Occipital lobe (tissue), 2 donors: ENCODE data around the gene MMP1. TPM values are rescaled to one million over a fixed set of nuclear protein-coding genes. Genes with fewer than 3 reads are reported as not detected.

ENCODE experiments used
- DNase-seq: peaks from one replicate; lab custom pipeline; 2025; lab: John Stamatoyannopoulos, UW
- total RNA-seq: library from RNA; depleted of rRNA; stranded (reverse); fragments of >200 nt; gene quantifications from one replicate; pipeline ENCODE4 v1.2.3, GENCODE V29; 2014

The MMP1 gene
- total RNA-seq, 1 donor from 2014 or later = not detected

GRCh38 chr11:102807921-102808320, 10.0 kb upstream of the MMP1 start:
- DNase-seq = no peak

DNA sequence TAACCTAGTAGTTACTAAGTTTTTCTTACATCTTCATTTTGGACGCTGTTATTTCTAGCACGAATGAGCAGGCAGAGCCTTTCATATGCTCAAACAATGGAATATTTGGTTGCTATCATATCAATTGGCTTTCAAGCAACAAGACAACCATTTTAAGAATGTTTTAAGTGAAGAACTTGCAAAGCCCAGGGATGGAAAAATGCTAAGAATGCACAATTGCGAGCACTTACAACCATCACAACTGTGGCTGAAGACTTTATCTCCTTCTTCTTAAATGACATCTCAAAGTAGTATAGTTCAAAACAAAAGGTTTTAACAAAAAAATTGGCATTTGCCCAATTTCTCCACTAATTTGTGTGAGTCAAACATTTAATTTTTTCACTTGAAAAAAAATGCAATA, 8.3 kb upstream of the MMP1 start:
- no peak for DNase-seq

- no peak for DNase-seq
Observed at GRCh38 chr11:102802341-102802740, 4.4 kb upstream of the MMP1 start.

- no peak for DNase-seq
Observed at GRCh38 chr11:102800767-102801166, 2.8 kb upstream of the MMP1 start.

DNA sequence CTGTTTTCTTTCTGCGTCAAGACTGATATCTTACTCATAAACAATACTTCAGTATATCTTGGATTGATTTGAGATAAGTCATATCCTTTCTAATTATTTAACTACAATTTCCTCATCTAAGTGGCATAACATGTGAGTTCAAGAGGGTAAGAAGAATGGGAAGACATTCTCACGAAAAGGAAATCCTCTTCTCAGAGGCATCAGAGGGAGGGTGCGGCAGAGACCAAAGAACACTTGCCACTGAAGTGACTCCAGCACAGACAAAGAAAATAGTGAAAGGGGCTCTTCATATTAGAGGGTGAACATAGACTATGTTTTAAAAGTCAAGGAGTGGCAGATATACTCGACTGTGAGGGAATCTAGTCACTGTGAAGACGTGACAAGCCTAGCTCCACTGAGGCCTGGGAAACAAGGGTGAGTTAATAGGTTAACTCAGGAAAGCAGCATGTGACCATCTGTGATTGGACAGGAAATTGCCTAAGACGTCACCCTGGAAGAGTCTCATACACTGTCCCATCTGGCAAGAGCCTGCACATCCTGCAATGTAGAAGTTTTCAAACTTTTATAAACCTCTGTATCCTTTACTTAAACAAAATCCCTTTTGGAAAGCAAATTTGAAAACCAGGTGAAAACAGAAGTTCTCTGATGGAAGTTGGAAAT, 1.9 kb upstream of the MMP1 start:
- DNase-seq = no peak

- no peak for DNase-seq
Observed at GRCh38 chr11:102794382-102794781, 3.6 kb downstream of the MMP1 start.

DNA sequence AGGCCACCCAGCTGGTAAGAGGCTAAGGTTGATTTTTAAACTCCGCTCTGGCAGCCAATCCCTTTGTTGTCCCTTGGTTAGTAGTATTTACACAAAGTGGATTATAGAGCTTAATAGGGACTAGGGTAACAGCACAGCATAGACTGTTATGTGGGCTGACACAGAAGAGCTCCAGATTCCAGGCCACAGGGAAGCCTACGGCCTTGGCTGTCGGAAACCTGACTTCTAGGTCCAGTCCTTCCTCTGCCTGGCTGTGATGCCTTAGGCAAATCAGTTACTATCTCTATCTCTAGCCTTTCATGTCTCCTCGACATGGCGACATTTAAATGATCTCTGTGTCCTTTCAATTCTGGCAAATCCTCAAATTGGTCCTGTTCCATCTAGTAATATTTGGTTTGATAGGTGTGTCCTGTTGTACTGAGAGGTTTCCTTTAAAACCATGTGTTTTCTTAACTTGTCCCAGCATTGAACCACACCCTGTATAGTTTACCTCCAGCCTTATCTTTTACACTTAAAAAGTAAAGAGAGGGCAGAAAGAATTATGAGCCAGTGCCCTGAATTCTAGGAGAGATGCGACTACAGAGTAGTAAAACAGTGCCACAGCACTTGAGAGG, 4.2 kb downstream of the MMP1 start:
- DNase-seq = no peak

GRCh38 chr11:102792604-102793003, 5.4 kb downstream of the MMP1 start:
- no peak for DNase-seq

GRCh38 chr11:102791271-102792036, 6.5 kb downstream of the MMP1 start:
- DNase-seq = no peak

- no peak for DNase-seq
Observed at GRCh38 chr11:102788334-102788995, 9.5 kb downstream of the MMP1 start.

GRCh38 chr11:102784380-102784779, 13.6 kb downstream of the MMP1 start:
- DNase-seq = no peak

GRCh38 chr11:102783720-102784119, 14.2 kb downstream of the MMP1 start:
- no peak for DNase-seq

GRCh38 chr11:102783016-102783415, 14.9 kb downstream of the MMP1 start:
- no peak for DNase-seq

DNA sequence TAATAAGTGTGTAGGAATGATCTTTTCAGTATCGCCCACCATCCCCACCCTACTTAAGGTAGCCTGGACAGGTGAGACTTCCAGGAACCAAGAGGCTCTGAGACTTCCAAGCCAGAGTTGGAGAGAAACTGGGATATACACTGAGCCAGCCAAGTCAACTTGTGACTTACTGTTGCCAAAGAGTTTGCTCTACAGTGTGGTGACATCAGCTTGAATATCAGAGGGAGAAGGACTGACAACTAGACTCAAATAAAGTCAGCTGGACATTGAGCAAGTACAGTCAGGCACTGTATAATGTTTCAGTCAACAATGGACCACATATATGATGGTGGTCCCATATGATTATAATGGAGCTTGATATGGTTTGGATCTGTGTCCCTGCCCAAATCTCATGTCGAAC, 16.3 kb downstream of the MMP1 start:
- no peak for DNase-seq

DNA sequence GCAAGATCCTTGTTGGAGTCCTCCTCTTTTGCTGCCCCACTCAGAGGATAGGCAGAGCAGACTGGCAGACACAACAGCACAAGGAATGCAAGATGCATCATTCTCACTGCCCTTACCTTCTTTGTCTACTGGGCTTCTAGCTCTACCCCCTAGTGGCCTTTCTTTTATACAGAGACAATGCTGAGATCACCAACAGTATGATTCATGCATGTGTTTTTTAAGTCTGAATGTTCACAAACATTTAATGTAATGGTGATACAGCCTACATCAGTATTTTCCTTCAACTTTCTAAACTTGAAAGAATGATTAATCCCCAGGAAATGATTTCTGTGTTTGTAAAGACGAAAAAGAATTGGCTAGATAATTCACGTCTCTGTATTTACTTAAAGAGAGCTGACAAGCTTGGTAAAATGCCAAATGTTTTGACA, 17.5 kb downstream of the MMP1 start, which contains the start of gene MMP10:
MMP10 (minus strand) TSS at position 138 of the 428 bp plus-strand sequence; CDS start at position 101, 37 bp downstream.
- no peak for DNase-seq

DNA sequence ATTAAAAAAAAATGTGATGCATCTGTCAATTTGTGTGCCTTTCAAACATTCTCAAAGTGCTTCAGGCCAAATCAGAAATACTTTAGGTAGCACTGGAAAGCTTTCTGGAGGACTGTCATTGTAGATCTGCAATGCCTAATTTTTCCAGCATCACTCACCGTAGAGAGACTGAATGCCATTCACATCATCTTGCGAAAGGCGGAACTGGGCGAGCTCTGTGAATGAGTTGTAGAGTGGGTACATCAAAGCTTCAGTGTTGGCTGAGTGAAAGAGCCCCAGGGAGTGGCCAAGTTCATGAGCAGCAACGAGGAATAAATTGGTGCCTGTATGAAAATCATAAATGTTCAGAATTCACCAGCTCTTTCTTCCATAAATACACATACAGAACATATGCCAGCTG, 21.5 kb downstream of the MMP1 start:
- no peak for DNase-seq

DNA sequence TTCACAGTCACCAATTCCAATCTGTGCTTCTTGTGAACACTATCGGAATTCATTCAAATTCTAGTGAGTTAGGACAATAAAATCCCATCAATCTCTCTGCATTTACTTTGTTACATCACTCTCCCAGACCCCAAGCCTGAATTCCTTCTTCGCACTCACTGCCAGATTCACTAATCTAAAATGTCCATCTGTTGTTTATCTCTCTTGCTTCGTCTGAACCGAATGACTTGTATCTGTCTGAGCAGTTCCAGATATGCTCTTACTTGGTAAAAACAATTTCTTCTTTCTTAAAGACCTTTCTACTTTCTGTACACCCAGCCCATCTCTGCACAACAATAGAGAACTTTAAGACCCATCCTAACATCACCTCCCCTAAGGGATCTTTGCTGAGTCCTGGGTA, 24.6 kb downstream of the MMP1 start:
- DNase-seq = no peak

GRCh38 chr11:102771351-102771750, 26.6 kb downstream of the MMP1 start:
- DNase-seq = no peak

DNA sequence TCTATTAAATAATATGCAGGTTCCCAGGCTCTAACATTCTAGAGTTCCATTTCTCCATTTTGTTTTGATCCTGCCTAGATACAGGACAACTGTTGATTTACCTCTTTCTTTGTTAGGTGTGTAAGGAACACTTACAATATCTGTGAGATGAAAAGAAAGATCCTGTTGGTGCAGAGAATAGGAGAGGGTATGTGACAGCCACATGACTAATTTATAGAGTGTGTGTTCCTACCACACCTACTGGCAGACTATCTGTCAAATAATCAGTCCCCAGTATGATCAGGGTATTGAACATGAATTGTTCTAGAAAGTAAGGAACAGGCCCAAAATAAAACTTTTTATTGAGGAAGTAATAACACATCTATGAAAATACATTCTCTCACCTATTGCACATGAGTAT, 27.8 kb downstream of the MMP1 start:
- DNase-seq = no peak

DNA sequence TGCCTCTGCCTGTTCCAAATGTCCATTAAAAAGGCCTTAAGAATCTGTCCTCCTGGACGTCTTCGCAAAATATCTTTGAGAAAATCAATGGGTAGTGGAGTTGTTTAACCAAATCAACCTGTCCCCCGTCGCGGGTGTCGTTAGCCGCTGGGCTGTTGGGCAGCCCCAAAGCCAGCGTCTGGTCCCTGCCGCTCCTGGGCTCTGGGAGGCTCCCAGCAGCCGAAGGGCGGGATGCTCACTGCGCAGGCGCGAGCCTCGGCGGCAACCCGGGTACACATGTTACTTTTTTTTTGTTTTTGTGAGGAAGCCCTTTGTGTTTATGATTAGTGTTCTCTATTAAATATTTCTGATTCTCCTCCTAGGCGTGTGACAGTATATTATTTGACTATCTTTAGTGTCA, 30.2 kb downstream of the MMP1 start:
- no peak for DNase-seq

- DNase-seq = no peak
Observed at GRCh38 chr11:102763440-102763839, 34.5 kb downstream of the MMP1 start.

DNA sequence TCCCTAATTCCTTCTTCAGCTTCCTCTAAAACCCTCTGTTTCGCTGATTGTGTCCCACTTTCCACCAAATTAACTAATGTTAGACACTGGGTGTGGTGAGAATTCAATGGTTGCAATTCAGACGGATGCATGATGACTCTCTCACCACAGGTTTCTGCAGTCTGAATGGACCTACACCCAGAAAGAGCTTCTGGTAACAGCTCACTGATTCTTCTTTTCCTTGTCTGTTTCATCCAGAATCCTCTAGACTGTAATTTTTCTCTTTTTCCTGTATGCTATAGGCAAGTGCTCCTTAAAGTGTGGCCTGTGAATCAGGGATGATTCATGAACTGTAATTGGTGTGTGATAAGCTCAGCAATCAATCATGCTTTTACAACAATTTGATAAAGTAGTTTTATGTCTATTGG, 35.6 kb downstream of the MMP1 start:
- DNase-seq = no peak
